ENCODE results near the gene PDK3. TPM values are rescaled to one million over a fixed set of nuclear protein-coding genes. Genes with fewer than 3 reads are reported as not detected.
A peak's percentile ranks its signal among the peaks of the same experiment; 100 is the strongest.

PDK3 gene
- total and polyA plus RNA-seq, 2 experiments from 2014 or later = 22.5 to 23.4 TPM

- 2% methylated on average over 25 of the region's 25 CpGs for WGBS (ENCODE audit: low lambda C conversion rate, missing lambda C conversion rate)
- no peaks in the 10 kb centered on the region for H3K9me3 ChIP-seq (ENCODE audit: low read depth)
- peak overlapping the region; percentile 75 for H2AFZ ChIP-seq
- H4K20me1 ChIP-seq (ENCODE audit: insufficient read depth, poor library complexity, severe bottlenecking) = no peaks in the 10 kb centered on the region
- no peak for DNase-seq (ENCODE audit: low spot score)
- TF ChIP-seq EZH2phosphoT487 (IDR thresholded peaks at IDR 0.05; ENCODE audit: low read depth, severe bottlenecking, unreplicated experiment) (no peak), EZH2 (IDR thresholded peaks at IDR 0.05; ENCODE audit: borderline replicate concordance) (no peak)
- TF ChIP-seq, protein P1, sequence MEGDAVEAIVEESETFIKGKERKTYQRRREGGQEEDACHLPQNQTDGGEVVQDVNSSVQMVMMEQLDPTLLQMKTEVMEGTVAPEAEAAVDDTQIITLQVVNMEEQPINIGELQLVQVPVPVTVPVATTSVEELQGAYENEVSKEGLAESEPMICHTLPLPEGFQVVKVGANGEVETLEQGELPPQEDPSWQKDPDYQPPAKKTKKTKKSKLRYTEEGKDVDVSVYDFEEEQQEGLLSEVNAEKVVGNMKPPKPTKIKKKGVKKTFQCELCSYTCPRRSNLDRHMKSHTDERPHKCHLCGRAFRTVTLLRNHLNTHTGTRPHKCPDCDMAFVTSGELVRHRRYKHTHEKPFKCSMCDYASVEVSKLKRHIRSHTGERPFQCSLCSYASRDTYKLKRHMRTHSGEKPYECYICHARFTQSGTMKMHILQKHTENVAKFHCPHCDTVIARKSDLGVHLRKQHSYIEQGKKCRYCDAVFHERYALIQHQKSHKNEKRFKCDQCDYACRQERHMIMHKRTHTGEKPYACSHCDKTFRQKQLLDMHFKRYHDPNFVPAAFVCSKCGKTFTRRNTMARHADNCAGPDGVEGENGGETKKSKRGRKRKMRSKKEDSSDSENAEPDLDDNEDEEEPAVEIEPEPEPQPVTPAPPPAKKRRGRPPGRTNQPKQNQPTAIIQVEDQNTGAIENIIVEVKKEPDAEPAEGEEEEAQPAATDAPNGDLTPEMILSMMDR (IDR thresholded peaks at IDR 0.05; ENCODE audit: poor library complexity) = no peak
- H3K36me3 ChIP-seq (replicated peaks; ENCODE audit: insufficient read depth, low read depth) = no peaks in the 10 kb centered on the region
- H3K27ac ChIP-seq = peak overlapping the region; percentile 72
- peak overlapping the region; percentile 80 for H3K4me3 ChIP-seq
- H3K79me2 ChIP-seq = peaks cover 10% of the 10 kb centered on the region
- peak overlapping the region; percentile 91 for H3K4me2 ChIP-seq
- no peaks in the 10 kb centered on the region for H3K27me3 ChIP-seq
- H3K4me1 ChIP-seq (ENCODE audit: insufficient read depth) = peaks cover 4% of the 10 kb centered on the region
- no peaks in the 10 kb centered on the region for H3K9me2 ChIP-seq (replicated peaks; ENCODE audit: insufficient read depth)
Measured at GRCh38 chrX:24465532-24465865, 413 bp downstream of the PDK3 start.

DNA sequence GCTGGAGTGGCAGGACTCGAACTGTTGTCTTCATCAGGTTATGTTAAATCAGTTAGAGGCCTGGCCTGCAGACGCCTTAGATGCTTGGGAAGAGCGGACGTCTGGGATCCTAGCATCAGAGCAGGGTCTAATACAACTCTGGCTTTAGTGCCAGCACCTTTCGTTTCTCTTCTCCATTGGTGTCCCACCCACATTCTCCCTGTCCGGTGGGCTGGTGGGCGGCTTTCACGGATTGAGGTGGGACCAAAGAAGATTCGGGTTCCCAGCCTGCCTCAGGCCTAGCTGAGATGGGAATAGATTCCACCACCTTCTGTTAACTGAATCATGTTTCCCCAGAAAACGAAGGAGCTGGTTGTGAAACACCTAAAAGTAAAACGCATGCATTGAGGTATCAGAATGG, 939 bp downstream of the PDK3 start:
- TF ChIP-seq EZH2phosphoT487 (IDR thresholded peaks at IDR 0.05; ENCODE audit: low read depth, severe bottlenecking, unreplicated experiment) (no peak), EZH2 (IDR thresholded peaks at IDR 0.05; ENCODE audit: borderline replicate concordance) (no peak)
- TF ChIP-seq, protein P1 (IDR thresholded peaks at IDR 0.05; ENCODE audit: poor library complexity) = no peak
- Histone ChIP-seq H3K27ac (no peak overlapping the region), H3K27me3 (no peaks in the 10 kb centered on the region), H3K9me3 (ENCODE audit: low read depth) (no peaks in the 10 kb centered on the region), H3K4me2 (peak overlapping the region; percentile 91), H3K9me2 (replicated peaks; ENCODE audit: insufficient read depth) (no peaks in the 10 kb centered on the region), H3K79me2 (peaks cover 14% of the 10 kb centered on the region), H3K36me3 (replicated peaks; ENCODE audit: insufficient read depth, low read depth) (no peaks in the 10 kb centered on the region), H3K4me1 (ENCODE audit: insufficient read depth) (peaks cover 4% of the 10 kb centered on the region), H4K20me1 (ENCODE audit: insufficient read depth, poor library complexity, severe bottlenecking) (no peaks in the 10 kb centered on the region), H3K4me3 (peak overlapping the region; percentile 80), H2AFZ (no peak overlapping the region)
- DNase-seq (ENCODE audit: low spot score) = no peak
- 54% methylated on average over 11 of the region's 11 CpGs for WGBS (ENCODE audit: low lambda C conversion rate, missing lambda C conversion rate)

- H2AFZ ChIP-seq = no peak overlapping the region
- H3K79me2 ChIP-seq = peaks cover 32% of the 10 kb centered on the region
- H3K27me3 ChIP-seq = no peaks in the 10 kb centered on the region
- no peak overlapping the region for H3K4me3 ChIP-seq
- no peak for DNase-seq (ENCODE audit: low spot score)
- H3K27ac ChIP-seq = no peak overlapping the region
- WGBS (ENCODE audit: low lambda C conversion rate, missing lambda C conversion rate) = 68% methylated on average over 1 of the region's 1 CpG
- H3K9me3 ChIP-seq (ENCODE audit: low read depth) = no peaks in the 10 kb centered on the region
- H3K36me3 ChIP-seq (replicated peaks; ENCODE audit: insufficient read depth, low read depth) = no peaks in the 10 kb centered on the region
- no peaks in the 10 kb centered on the region for H3K9me2 ChIP-seq (replicated peaks; ENCODE audit: insufficient read depth)
- peaks cover 4% of the 10 kb centered on the region for H3K4me1 ChIP-seq (ENCODE audit: insufficient read depth)
- TF ChIP-seq, protein P1 (IDR thresholded peaks at IDR 0.05; ENCODE audit: poor library complexity) = no peak
- TF ChIP-seq EZH2 (IDR thresholded peaks at IDR 0.05; ENCODE audit: borderline replicate concordance) = no peak
- TF ChIP-seq EZH2phosphoT487 (IDR thresholded peaks at IDR 0.05; ENCODE audit: low read depth, severe bottlenecking, unreplicated experiment) = no peak
- H3K4me2 ChIP-seq = no peak overlapping the region
- H4K20me1 ChIP-seq (ENCODE audit: insufficient read depth, poor library complexity, severe bottlenecking) = no peaks in the 10 kb centered on the region
Measured at GRCh38 chrX:24468245-24468644, 3.2 kb downstream of the PDK3 start.

DNA sequence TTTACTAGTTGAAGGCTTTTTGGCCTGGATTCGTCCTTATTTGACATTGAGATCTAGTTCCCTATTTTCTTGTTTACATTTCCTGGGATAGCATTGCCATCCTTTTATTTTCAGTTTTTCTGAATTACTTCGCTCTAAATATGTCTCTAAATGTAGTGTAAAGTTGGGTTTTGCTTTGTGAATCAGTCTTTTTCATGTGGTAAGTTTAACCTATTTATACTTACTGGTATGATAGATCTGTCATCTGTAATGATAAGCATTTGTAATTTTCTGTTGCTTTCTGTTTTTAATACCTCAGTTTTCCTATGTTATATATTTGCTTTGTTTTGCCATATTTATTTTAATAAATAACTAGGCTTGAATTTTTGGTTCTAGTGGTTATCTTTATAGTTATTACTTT, 6.7 kb downstream of the PDK3 start:
- Histone ChIP-seq H3K4me1 (ENCODE audit: insufficient read depth) (no peaks in the 10 kb centered on the region), H4K20me1 (ENCODE audit: insufficient read depth, poor library complexity, severe bottlenecking) (no peaks in the 10 kb centered on the region), H3K36me3 (replicated peaks; ENCODE audit: insufficient read depth, low read depth) (no peaks in the 10 kb centered on the region), H3K4me3 (no peak overlapping the region), H3K27me3 (no peaks in the 10 kb centered on the region), H3K9me2 (replicated peaks; ENCODE audit: insufficient read depth) (no peaks in the 10 kb centered on the region), H3K9me3 (ENCODE audit: low read depth) (no peaks in the 10 kb centered on the region), H3K79me2 (peaks cover 50% of the 10 kb centered on the region), H3K27ac (no peak overlapping the region), H3K4me2 (no peak overlapping the region), H2AFZ (no peak overlapping the region)
- TF ChIP-seq EZH2phosphoT487 (IDR thresholded peaks at IDR 0.05; ENCODE audit: low read depth, severe bottlenecking, unreplicated experiment) = no peak
- TF ChIP-seq, protein P1 (IDR thresholded peaks at IDR 0.05; ENCODE audit: poor library complexity) = no peak
- no peak for TF ChIP-seq EZH2 (IDR thresholded peaks at IDR 0.05; ENCODE audit: borderline replicate concordance)
- WGBS (ENCODE audit: low lambda C conversion rate, missing lambda C conversion rate) = 77% methylated on average over 2 of the region's 2 CpGs
- DNase-seq (ENCODE audit: low spot score) = no peak

All from hepatocyte (in vitro differentiated cells).